ENCODE measurements around the gene TSBP1. TPM values are rescaled to one million over a fixed set of nuclear protein-coding genes. Genes with fewer than 3 reads are reported as not detected.

TSBP1 gene
- total and polyA plus RNA-seq, 2 of the 8 experiments (the other 6 are each of a cell fraction or from before 2014, with no cell fraction given): not detected

- DNase-seq (ENCODE audit: low read depth in 1 of 2, low spot score in 2 of 2): no peak
- FAIRE-seq: no peak
- Histone ChIP-seq H2BK5ac (ENCODE audit: low read depth, low read length) (no peak overlapping the region), H3K4me1 (replicated peaks in 1 of 4; ENCODE audit: control insufficient read depth in 3 of 4, insufficient read depth in 4 of 4, low read length in 3 of 4) (no peaks in the 10 kb centered on the region), H2BK120ac (replicated peaks; ENCODE audit: low read depth, low read length) (no peak overlapping the region), H2AK5ac (ENCODE audit: low read depth, low read length) (no peak overlapping the region), H4K8ac (ENCODE audit: extremely low read depth, insufficient read depth, low read length) (no peak overlapping the region), H3K36me3 (ENCODE audit: control insufficient read depth in 2 of 4, insufficient read depth in 4 of 4, low read length in 3 of 4) (no peaks in the 10 kb centered on the region), H2BK15ac (ENCODE audit: low read length) (no peak overlapping the region), H2BK12ac (ENCODE audit: low read depth, low read length) (no peak overlapping the region), H3K79me2 (ENCODE audit: control insufficient read depth in 1 of 2, insufficient read depth in 2 of 2, low read length in 2 of 2) (no peaks in the 10 kb centered on the region), H3K9ac (replicated peaks in 1 of 4; ENCODE audit: extremely low read depth in 1 of 4, low read depth in 3 of 4, low read length in 3 of 4) (no peak overlapping the region), H3K9me3 (ENCODE audit: insufficient read depth in 2 of 2, low read depth in 1 of 2, low read length in 1 of 2) (no peaks in the 10 kb centered on the region), H3K4me3 (ENCODE audit: extremely low read depth in 1 of 4, insufficient read depth in 2 of 4, low read depth in 3 of 4, low read length in 4 of 4) (no peak overlapping the region), H4K91ac (replicated peaks; ENCODE audit: insufficient read length, low read length) (no peak overlapping the region), H3K4me2 (ENCODE audit: insufficient read depth in 1 of 2, low read depth in 2 of 2, low read length in 2 of 2) (no peak overlapping the region), H3K23ac (ENCODE audit: insufficient read length) (no peak overlapping the region), H3K18ac (ENCODE audit: extremely low read depth, low read length) (no peak overlapping the region), H3K27ac (ENCODE audit: low read depth, low read length) (no peak overlapping the region), H3K4ac (replicated peaks; ENCODE audit: insufficient read length, low read depth, low read length) (no peak overlapping the region), H3K23me2 (ENCODE audit: low read depth, low read length) (no peaks in the 10 kb centered on the region), H3K14ac (ENCODE audit: insufficient read length) (no peak overlapping the region), H4K5ac (ENCODE audit: insufficient read length, low read depth, low read length) (no peak overlapping the region), H3K27me3 (replicated peaks in 1 of 4; ENCODE audit: control insufficient read depth in 3 of 4, extremely low read depth in 1 of 4, insufficient read depth in 3 of 4, low read length in 3 of 4) (no peaks in the 10 kb centered on the region), H2BK20ac (ENCODE audit: low read length) (no peak overlapping the region), H2AFZ (ENCODE audit: low read length) (no peak overlapping the region), H3K56ac (replicated peaks; ENCODE audit: insufficient read length, low read depth, low read length) (no peak overlapping the region), H3K79me1 (ENCODE audit: low read depth, low read length) (no peaks in the 10 kb centered on the region), H4K20me1 (replicated peaks in 1 of 2; ENCODE audit: control insufficient read depth in 1 of 2, insufficient read depth in 2 of 2, low read length in 2 of 2) (no peaks in the 10 kb centered on the region)
- WGBS, 2 experiments (ENCODE audit: extremely low coverage in 1 of 2, insufficient coverage in 1 of 2, insufficient read length in 1 of 2, insufficient replicate concordance in 2 of 2, low coverage in 1 of 2, low lambda C conversion rate in 2 of 2, missing lambda C conversion rate in 1 of 2): 76% methylated on average over 4 of the region's 4 CpGs; no CpG with 5 or more reads in 1 of the 2 experiments
- ChIA-PET POLR2A (ENCODE audit: partially characterized antibody) (interaction anchor here (0.6 kb wide), 1 partner anchor 236 kb away, joined by 3 read pairs; no protein-coding TSS in a partner anchor), CTCF (ENCODE audit: partially characterized antibody) (interaction anchor here (0.7 to 4.6 kb wide), 12 partner anchors 12 to 399 kb away, joined by 3 to 43 read pairs (median 3); no protein-coding TSS in a partner anchor)
- TF ChIP-seq GABPA (IDR thresholded peaks at IDR 0.05; ENCODE audit: borderline replicate concordance, insufficient read depth, low read length) (no peak), TCF12 (IDR thresholded peaks at IDR 0.05; ENCODE audit: low read depth, low read length) (no peak), BACH1 (IDR thresholded peaks at IDR 0.05; ENCODE audit: low read length) (no peak), SP2 (IDR thresholded peaks at IDR 0.05; ENCODE audit: low read length) (no peak), CHD2 (IDR thresholded peaks at IDR 0.05; ENCODE audit: low read length) (no peak)
Observed at GRCh38 chr6:32401284-32401963, 29.7 kb upstream of the TSBP1 start.
